AG10803 (cell line): ENCODE measurements around the gene LIPT1.
"Not testable (repeated sequence)": the region's sequence is repeated elsewhere in the genome, so short reads cannot be mapped to it uniquely, and the experiment has no call there.

Source experiments
- DNase-seq: peaks from one replicate; pipeline ENCODE4 v3.0.0; 2010; ENCODE audit warnings: low read depth
- H3K4me3 ChIP-seq: 2 replicates; pipeline ENCODE4 v1.5.1; 2011; ENCODE audit warnings: mild to moderate bottlenecking, low read length, control low read depth
- TF ChIP-seq, protein P1 (sequence below): conservative IDR thresholded peaks from 2 replicates; pipeline ENCODE4 v1.5.1; 2011; ENCODE audit warnings: mild to moderate bottlenecking, low read length, control low read depth, inconsistent platforms

Gene LIPT1

DNA sequence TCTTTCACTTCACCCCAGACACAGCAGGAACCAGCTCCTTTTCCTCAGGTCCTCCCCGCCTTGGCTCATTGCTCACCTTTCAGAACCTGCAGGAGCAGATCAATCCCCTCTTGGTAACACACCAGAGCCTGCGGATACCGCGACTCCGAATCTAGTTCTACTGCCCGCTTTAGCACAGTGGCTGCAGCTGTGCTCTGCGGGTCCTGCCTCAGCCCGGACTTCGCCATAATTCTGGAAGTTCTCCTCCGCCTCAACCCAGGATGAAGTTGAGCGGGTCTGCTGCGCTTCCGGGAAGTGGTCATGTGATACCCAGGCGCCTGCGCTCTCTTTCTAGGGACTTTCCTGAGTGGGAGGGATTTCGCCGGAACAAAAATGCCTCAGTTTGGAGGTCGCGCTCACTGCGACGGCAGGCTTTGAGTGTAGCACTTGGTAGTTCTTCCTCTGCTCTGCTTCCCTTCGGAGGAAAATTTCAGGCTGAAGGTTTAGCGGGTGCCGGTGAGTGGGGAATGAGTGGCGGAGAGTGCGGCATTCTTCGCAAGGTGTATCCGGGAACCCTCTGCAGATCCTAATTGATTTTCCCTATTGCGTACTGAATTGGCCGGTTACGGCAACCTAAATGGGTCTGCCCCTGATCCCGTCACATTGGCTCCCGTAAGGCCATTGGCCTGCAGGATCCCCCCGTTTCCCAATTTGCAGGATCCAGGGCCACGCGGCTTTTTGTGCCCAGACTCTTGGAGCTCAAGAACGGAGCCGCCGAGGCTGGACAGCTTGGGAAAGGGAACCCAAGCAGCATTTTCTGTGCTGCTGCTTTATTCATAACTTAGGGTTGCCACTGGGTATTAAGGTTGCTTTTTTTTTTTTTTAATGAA is 26.2 kb downstream of the LIPT1 start, which contains the start of the genes MITD1 and MRPL30:
TSS of gene MITD1 (minus strand) at position 304 of the 869 bp plus-strand sequence. CDS start at position 227, 77 bp downstream.
TSS of gene MRPL30 (plus strand) at position 430 of the 869 bp plus-strand sequence. CDS start 5,020 bp downstream, outside the sequence.
- TF ChIP-seq, protein P1, sequence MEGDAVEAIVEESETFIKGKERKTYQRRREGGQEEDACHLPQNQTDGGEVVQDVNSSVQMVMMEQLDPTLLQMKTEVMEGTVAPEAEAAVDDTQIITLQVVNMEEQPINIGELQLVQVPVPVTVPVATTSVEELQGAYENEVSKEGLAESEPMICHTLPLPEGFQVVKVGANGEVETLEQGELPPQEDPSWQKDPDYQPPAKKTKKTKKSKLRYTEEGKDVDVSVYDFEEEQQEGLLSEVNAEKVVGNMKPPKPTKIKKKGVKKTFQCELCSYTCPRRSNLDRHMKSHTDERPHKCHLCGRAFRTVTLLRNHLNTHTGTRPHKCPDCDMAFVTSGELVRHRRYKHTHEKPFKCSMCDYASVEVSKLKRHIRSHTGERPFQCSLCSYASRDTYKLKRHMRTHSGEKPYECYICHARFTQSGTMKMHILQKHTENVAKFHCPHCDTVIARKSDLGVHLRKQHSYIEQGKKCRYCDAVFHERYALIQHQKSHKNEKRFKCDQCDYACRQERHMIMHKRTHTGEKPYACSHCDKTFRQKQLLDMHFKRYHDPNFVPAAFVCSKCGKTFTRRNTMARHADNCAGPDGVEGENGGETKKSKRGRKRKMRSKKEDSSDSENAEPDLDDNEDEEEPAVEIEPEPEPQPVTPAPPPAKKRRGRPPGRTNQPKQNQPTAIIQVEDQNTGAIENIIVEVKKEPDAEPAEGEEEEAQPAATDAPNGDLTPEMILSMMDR, result no peak
- peak; percentile 95 for DNase-seq
- H3K4me3 ChIP-seq, result peak within 1 kb of the TSS; percentile 99

DNA sequence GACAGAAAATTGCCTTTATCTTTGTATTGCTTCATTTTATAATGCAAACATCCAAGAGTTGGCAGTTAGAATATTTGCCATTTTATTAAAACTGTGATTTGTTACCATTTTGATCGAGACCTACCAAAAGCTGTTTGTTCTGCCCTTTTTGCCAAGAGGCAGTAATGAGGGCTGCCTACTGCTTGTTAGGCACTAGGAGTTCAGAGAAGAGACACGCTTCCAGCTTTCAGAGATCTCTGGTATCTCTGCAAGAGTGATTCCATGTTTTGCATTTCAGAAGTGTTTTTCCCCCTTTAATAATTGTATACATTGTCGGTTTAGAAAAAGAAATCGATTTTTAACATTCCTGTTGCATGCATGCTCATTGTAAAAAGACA is 26.8 kb downstream of the LIPT1 start:
- TF ChIP-seq, protein P1, result no peak
- DNase-seq, result peak; percentile 5
- H3K4me3 ChIP-seq, result peak overlapping the region; percentile 99

DNA sequence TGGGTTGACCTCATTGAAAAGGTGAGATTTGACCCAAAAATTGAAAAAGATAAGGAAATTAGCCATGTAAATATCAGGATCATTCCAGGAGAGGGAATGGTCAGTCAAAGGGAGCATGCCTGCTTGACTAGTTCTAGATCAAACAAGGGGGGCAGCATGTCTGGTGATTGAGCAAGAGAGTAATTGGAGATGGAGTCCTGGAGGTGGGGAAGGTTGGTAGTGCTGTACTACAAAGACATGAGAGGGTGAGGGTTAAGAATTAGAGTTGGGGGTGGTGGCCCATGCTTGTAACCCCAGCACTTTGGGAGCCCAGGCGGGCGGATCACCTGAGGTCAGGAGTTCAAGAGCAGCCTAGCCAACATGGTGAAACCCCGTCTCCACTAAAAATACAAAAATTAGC is 28.3 kb downstream of the LIPT1 start:
- TF ChIP-seq, protein P1, result no peak
- DNase-seq, result no peak
- no peak overlapping the region for H3K4me3 ChIP-seq

DNA sequence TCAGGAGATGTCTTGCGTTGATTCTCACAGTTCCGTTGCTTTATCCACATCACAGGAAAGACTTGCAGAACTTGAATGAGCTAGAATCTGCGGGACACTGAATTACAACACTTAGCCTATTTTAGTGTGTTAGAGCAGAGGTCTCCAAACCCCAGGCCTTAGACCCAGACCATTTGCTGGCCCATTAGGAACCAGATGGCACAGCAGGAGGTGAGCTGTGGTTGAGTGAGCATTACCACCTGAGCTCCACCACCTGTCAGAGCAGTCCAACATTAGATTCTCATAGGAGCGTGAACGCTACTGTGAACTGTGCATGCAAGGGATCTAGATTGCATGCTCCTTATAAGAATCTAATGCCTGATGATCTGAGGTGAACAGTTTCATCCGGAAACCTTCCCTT is 30.0 kb downstream of the LIPT1 start:
- no peak for DNase-seq
- no peak overlapping the region for H3K4me3 ChIP-seq
- TF ChIP-seq, protein P1, result no peak

DNA sequence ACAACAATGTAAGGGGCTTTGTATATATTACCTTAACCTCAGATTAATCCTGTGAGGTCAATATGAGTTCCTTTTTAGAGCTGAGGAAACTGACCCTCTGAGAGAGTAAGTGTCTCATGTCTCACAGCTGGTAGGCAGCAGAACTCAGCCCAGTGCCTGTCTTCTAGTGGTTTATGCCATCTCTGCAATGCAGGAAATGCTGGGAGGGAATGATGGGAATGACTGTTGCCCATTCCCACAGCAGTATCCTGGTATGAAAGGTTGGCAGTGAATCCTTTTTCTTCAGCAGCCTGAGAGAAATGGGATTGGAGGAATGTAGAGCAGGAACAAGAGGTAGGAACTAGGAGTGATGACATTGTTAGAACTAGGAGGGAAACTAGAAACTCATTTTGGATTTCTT is 32.2 kb downstream of the LIPT1 start:
- H3K4me3 ChIP-seq, result no peak overlapping the region
- DNase-seq, result peak; percentile 40
- TF ChIP-seq, protein P1, result no peak

DNA sequence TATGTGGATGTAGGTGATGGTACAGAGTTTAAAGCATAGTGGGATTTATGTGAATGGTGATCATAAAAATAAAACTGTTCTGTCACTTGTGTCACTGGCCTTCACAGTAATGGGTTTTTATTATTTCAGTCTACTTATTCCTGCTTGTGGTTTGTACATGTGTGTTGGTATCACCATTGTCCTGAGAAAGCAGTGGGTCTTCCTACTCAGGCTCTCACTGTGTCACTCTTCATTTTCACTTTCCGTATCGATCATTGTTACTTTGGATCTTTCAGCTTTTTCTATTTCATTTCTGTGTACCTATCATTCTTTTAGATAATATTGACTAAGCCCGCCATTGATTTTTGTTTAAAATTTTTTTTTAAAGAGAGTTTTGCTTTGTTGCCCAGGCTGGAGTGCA is 33.6 kb downstream of the LIPT1 start:
- no peak for DNase-seq
- TF ChIP-seq, protein P1, result no peak
- no peak overlapping the region for H3K4me3 ChIP-seq

DNA sequence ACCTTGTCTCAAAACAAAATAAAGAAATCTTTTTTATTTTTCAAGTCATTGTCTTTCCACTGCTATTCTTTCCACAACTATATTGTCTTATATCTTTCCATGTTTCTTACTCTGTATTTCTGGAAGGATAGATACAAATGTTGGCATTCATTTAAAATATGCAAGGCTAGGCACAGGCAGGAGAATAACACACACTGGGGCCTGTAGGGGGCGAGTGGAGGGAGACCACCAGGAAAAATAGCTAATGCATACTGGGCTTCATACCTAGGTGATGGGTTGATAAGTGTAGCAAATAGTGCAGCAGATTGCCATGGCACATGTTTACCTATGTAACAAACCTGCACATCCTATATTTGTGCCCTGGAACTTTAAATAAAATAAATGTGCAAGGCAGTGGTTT is 35.8 kb downstream of the LIPT1 start:
- TF ChIP-seq, protein P1, result no peak
- DNase-seq, result no peak
- no peak overlapping the region for H3K4me3 ChIP-seq

DNA sequence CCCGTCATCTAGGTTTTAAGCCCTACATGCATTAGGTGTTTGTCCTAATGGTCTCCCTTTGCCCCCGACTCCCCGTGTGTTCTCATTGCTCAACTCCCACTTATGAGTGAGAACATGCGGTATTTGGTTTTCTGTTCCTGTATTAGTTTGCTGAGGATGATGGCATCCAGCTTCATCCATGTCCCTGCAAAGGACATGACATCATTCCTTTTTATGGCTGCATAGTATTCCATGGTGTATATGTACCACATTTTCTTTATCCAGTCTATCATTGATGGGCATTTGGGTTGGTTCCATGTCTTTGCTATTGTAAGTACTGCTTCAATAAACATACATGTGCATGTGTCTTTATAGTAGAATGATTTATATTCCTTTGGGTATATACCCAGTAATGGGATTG is 37.6 kb downstream of the LIPT1 start:
- H3K4me3 ChIP-seq, DNase-seq: not testable (repeated sequence)
